Esophagus muscularis mucosa (tissue), 4 donors: ENCODE results near the gene MYH6. TPM values are rescaled to one million over a fixed set of nuclear protein-coding genes. Genes with fewer than 3 reads are reported as not detected.
"Not testable (repeated sequence)": the region's sequence is repeated elsewhere in the genome, so short reads cannot be mapped to it uniquely, and the experiment has no call there.

Source experiments
- DNase-seq: peaks from one replicate; pipeline ENCODE4 v3.0.0-alpha.2; 2017; ENCODE audit errors: extremely low spot score
- H3K27ac ChIP-seq, 4 donors: fragments of 200-600 bp; sonication (generic); replicated peaks in 1 of 4; 1 replicate in 3 of 4; 2 replicates in 1 of 4; pipeline ENCODE4 v1.5.1; 2016 to 2019; ENCODE audit warnings: mild to moderate bottlenecking in 1 of 4
- H3K27me3 ChIP-seq, 4 donors: fragments of 200-600 bp; sonication (generic); one replicate each; pipeline versions ENCODE4 v1.5.1 to v1.6.0; 2016 to 2019
- H3K36me3 ChIP-seq, 4 donors: fragments of 200-600 bp; sonication (generic); one replicate each; pipeline ENCODE4 v1.5.1; 2016 to 2019
- H3K4me1 ChIP-seq, 4 donors: fragments of 200-600 bp; sonication (generic); one replicate each; pipeline ENCODE4 v1.5.1; 2016 to 2019
- H3K4me3 ChIP-seq, 4 donors: fragments of 200-600 bp; sonication (generic); 1 replicate in 2 of 4; 2 replicates in 2 of 4; pipeline ENCODE4 v1.5.1; 2016 to 2019; ENCODE audit warnings: mild to moderate bottlenecking in 4 of 4, moderate library complexity in 1 of 4
- H3K9me3 ChIP-seq, 4 donors: fragments of 200-600 bp; sonication (generic); 1 replicate in 3 of 4; 2 replicates in 1 of 4; pipeline ENCODE4 v1.5.1; 2016 to 2019
- EP300 ChIP-seq: sonication (generic); formaldehyde crosslinking; IDR thresholded peaks from one replicate; pipeline ENCODE4 v1.6.1; 2017; ENCODE audit warnings: antibody characterized with exemption
- POLR2A ChIP-seq: fragments of 450-650 bp; IDR thresholded peaks from one replicate; pipeline ENCODE4 v1.6.1; 2017; ENCODE audit warnings: antibody characterized with exemption, moderate library complexity, mild to moderate bottlenecking, low read depth
- POLR2AphosphoS5 ChIP-seq, 2 donors: sonication (generic); formaldehyde crosslinking; IDR thresholded peaks; one replicate each; pipeline ENCODE4 v1.6.1; 2017; ENCODE audit warnings: antibody characterized with exemption in 2 of 2
- WGBS: methylation state at CpG from one replicate; pipeline ENCODE4 v1.1.5; 2018; 5-methylcytosine and 5-hydroxymethylcytosine counted together
- intact Hi-C: fragments of 100-400 bp; cut with DNase I; formaldehyde crosslinking; loops from one replicate; pipeline ENCODE4 v1.15.1; 2023
- total RNA-seq, 4 donors: library from RNA; depleted of rRNA; stranded (reverse); fragments of >200 nt; gene quantifications; one replicate each; pipeline versions ENCODE4 v1.1.0 to v1.2.1, GENCODE V29; 2016
- TF ChIP-seq, protein P1 (sequence below), 3 experiments: fragments of 200-600 bp in 2 of 3; fragments of 450-650 bp in 1 of 3; sonication (generic) in 2 of 3; IDR thresholded peaks; one replicate each; pipeline ENCODE4 v1.5.1; 2017 to 2019; ENCODE audit warnings: antibody characterized with exemption in 3 of 3, mild to moderate bottlenecking in 2 of 3, moderate library complexity in 1 of 3

The MYH6 gene
- total RNA-seq, 4 donors from 2014 or later, result under 0.01 to 0.06 (median under 0.01) TPM; not detected in 1

DNA sequence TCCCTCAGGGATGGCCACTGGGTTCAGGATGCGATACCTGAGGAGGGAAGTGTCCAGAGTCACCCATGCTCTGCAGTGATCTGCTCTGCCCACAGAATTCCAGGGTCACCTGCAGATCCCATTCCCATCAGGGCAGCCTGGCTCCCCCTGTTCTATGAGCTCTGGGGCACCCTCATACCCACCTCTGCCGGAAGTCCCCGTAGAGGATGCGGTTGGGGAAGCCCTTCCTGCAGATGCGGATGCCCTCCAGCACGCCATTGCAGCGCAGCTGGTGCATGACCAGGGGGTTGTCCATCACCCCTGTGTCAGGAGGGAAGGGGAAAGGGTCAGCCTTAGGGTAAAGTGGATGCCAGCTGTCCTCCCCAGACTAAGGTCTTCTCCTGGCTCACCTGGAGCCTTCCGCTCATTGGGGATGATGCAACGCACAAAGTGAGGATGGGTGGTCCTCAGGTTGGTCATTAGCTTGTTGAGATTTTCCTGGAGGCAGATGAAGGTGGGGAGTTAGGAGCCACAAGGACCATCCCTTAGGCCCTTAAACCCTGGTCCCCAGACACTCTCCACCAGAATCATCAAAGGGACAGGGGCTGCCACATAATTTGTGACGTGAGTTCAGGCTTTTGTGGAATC, 11.2 kb downstream of the MYH6 start:
- Histone ChIP-seq H3K4me3 (no peak overlapping the region), H3K27ac (no peak overlapping the region), H3K36me3 (peaks cover 0 to 86% (median 0%) of the 10 kb centered on the region in 4 donors), H3K9me3 (no peaks in the 10 kb centered on the region), H3K27me3 (no peaks in the 10 kb centered on the region), H3K4me1 (no peaks in the 10 kb centered on the region)
- WGBS, result 96% methylated on average over 9 of the region's 10 CpGs
- intact Hi-C loops, result no loop called here
- no peak for DNase-seq
- TF ChIP-seq, protein P1, sequence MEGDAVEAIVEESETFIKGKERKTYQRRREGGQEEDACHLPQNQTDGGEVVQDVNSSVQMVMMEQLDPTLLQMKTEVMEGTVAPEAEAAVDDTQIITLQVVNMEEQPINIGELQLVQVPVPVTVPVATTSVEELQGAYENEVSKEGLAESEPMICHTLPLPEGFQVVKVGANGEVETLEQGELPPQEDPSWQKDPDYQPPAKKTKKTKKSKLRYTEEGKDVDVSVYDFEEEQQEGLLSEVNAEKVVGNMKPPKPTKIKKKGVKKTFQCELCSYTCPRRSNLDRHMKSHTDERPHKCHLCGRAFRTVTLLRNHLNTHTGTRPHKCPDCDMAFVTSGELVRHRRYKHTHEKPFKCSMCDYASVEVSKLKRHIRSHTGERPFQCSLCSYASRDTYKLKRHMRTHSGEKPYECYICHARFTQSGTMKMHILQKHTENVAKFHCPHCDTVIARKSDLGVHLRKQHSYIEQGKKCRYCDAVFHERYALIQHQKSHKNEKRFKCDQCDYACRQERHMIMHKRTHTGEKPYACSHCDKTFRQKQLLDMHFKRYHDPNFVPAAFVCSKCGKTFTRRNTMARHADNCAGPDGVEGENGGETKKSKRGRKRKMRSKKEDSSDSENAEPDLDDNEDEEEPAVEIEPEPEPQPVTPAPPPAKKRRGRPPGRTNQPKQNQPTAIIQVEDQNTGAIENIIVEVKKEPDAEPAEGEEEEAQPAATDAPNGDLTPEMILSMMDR (IDR thresholded peaks at IDR 0.05), result no peak
- TF ChIP-seq EP300 (no peak), POLR2A (no peak), POLR2AphosphoS5 (IDR thresholded peaks at IDR 0.05) (no peak)

DNA sequence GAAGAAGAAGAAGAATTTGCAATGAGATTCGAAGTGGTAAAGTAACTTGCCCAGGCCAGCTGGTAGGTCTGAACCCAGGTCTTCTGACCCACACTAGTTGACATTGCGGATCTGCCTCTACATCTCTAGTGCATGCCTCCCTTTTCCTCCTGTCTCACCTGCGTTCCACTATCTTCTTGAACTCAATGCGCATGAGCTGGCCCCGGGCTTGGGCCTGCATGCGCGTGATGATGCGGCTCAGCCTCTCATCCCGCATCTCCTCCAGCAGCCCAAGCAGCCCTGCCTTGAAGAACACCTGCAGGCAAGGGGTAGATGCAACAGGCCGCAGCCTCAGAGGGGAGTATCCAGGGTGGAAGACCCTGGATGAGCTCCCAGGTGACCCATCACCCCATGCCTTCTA, 11.9 kb downstream of the MYH6 start:
- Histone ChIP-seq H3K27me3 (no peaks in the 10 kb centered on the region), H3K9me3 (no peaks in the 10 kb centered on the region), H3K4me1 (no peaks in the 10 kb centered on the region), H3K27ac (no peak overlapping the region), H3K36me3 (peaks cover 0 to 86% (median 0%) of the 10 kb centered on the region in 4 donors), H3K4me3 (no peak overlapping the region)
- TF ChIP-seq, protein P1 (IDR thresholded peaks at IDR 0.05), result no peak
- TF ChIP-seq EP300 (no peak), POLR2A (no peak)
- no peak for DNase-seq
- intact Hi-C loops, result no loop called here
- whole genome bisulfite sequencing, result 90% methylated on average over 10 of the region's 10 CpGs

DNA sequence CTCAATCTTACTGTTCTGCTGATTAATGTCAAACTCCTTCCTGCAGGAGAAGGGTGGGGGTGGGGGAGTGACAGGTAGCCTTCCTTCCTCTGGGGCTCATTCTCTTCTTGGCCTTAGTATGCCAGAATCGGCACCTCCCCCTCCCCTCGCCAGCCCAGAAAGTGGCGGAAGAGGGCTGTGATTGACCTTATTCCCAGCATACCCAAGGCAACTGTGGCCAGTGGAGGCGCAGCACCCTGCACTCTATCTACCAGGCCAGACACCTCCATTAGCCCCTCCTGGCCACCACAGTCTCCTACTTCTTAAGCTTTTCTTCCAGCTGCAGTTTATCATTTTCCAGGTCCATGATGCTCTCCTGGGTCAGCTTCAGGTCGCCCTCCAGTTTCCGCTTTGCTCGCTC, 15.5 kb downstream of the MYH6 start:
- WGBS, result 74% methylated on average over 7 of the region's 7 CpGs
- TF ChIP-seq POLR2A, result no peak
- no peak for TF ChIP-seq EP300
- TF ChIP-seq, protein P1 (IDR thresholded peaks at IDR 0.05), result no peak
- TF ChIP-seq POLR2AphosphoS5 (IDR thresholded peaks at IDR 0.05), result no peak
- Histone ChIP-seq H3K4me3 (no peak overlapping the region), H3K4me1 (no peaks in the 10 kb centered on the region), H3K36me3 (peaks cover 0 to 90% (median 0%) of the 10 kb centered on the region in 4 donors), H3K27ac (no peak overlapping the region), H3K9me3 (no peaks in the 10 kb centered on the region), H3K27me3 (no peaks in the 10 kb centered on the region)
- no peak for DNase-seq
- intact Hi-C loops, result no loop called here

DNA sequence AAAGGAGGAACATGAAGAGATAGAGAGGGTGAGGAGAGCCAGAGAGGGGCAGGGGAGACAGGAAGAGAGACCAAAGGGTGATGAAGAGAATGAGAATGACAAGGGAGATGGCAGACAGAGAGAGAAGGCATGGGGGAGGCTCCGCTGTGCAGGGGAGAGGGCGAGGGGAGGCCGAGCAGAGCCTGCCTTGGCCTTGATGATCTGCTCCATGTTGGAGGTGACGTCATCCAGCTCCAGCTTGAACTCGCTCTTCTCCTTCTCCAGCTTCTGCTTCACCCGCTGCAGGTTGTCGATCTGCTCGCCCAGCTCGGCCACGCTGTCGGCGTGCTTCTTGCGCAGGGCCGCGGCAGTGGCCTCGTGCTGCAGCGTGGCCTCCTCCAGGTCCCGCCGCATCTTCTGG, 18.2 kb downstream of the MYH6 start:
- DNase-seq, H3K27me3 ChIP-seq, intact Hi-C loops, H3K4me1 ChIP-seq, H3K27ac ChIP-seq, H3K4me3 ChIP-seq, H3K9me3 ChIP-seq: not testable (repeated sequence)
- 88% methylated on average over 4 of the region's 19 CpGs for WGBS
- peaks cover 0 to 91% (median 0%) of the 10 kb centered on the region in 4 donors for H3K36me3 ChIP-seq

DNA sequence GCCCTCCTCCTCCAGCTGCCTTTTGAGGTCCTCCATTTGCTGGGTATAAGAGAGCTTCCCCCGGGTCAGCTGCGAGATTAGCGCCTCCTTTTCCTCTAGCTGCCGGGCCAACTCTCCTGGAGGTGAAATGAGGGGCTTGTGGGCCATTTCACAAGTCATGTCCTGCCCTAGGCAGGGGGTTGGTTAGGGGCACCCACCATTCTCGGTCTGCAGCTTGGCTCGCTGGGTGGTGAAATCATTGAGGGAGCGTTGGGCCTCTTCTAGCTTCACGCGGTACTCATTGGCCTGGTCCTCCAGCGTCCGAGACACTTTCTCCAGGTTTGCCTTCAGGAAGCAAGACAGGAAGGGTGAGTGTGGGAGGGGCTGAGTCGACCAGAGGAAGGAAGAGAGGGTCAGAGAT, 18.7 kb downstream of the MYH6 start:
- no peaks in the 10 kb centered on the region for H3K9me3 ChIP-seq
- TF ChIP-seq POLR2A (no peak), EP300 (no peak), POLR2AphosphoS5 (IDR thresholded peaks at IDR 0.05) (no peak)
- TF ChIP-seq, protein P1 (IDR thresholded peaks at IDR 0.05), result no peak
- H3K4me3 ChIP-seq, result no peak overlapping the region
- intact Hi-C loops, result no loop called here
- no peak for DNase-seq
- 82% methylated on average over 8 of the region's 12 CpGs for WGBS
- no peaks in the 10 kb centered on the region for H3K27me3 ChIP-seq
- no peak overlapping the region for H3K27ac ChIP-seq
- no peaks in the 10 kb centered on the region for H3K4me1 ChIP-seq
- H3K36me3 ChIP-seq, result peaks cover 0 to 96% (median 0%) of the 10 kb centered on the region in 4 donors
